HCT116 (cell line): ENCODE data around the gene WNK1. TPM values are rescaled to one million over a fixed set of nuclear protein-coding genes. Genes with fewer than 3 reads are reported as not detected.
A peak's percentile ranks its signal among the peaks of the same experiment; 100 is the strongest.

ENCODE experiments used
- ATAC-seq: fragments of 200-7000 bp; cut with Tn5 transposase; 2 replicates; pipeline ENCODE4 v1.9.1; 2020; ENCODE audit warnings: mild to moderate bottlenecking, moderate library complexity
- BruUV-seq: library from RNA; stranded (reverse); fragments of 400-500 nt; replicated peaks from 2 replicates; lab custom pipeline; 2021; lab: Mats Ljungman, UMichigan
- CTCF ChIA-PET: fragments of 300-600 bp; sonication (Branson Sonifier 250); formaldehyde crosslinking; loops from one replicate; lab custom pipeline; 2021; ENCODE audit warnings: antibody characterized with exemption; lab: Charles Lee
- POLR2A ChIA-PET: fragments of 300-600, 350-600 bp; sonication (Branson Sonifier 250); formaldehyde crosslinking; loops from one replicate; lab custom pipeline; 2021; ENCODE audit warnings: antibody characterized with exemption; lab: Charles Lee
- RAD21 ChIA-PET, 2 experiments: fragments of 300-600 bp; sonication (Branson Sonifier 250); formaldehyde crosslinking; loops; one replicate each; lab custom pipeline; 2023; ENCODE audit warnings: low total read pairs in 2 of 2; ENCODE audit not compliant: uncharacterized antibody in 2 of 2, unreplicated experiment in 2 of 2, low non-redundant PET in 1 of 2; lab: Charles Lee
- DNase-seq: peaks from one replicate; pipeline ENCODE4 v3.0.0-alpha.2; 2010; ENCODE audit warnings: low read depth, low spot score
- H2AFZ ChIP-seq: fragments of 200-600 bp; shearing (Covaris generic), sonication (generic); 2 replicates; pipeline ENCODE4 v1.6.1; 2017; ENCODE audit warnings: low read depth, mixed run types, mixed read lengths, antibody characterized with exemption, low read length; ENCODE audit not compliant: poor library complexity, severe bottlenecking
- H3K27ac ChIP-seq: 2 replicates; pipeline ENCODE4 v1.5.1; 2012; ENCODE audit warnings: low read depth, low read length
- H3K27me3 ChIP-seq: fragments of 200-600 bp; sonication (generic); 2 replicates; pipeline ENCODE4 v1.6.1; 2016; ENCODE audit warnings: mixed run types, low read length, mixed read lengths; ENCODE audit not compliant: insufficient read depth
- H3K36me3 ChIP-seq, 2 experiments: fragments of 200-500 bp in 1 of 2; fragments of 200-600 bp in 1 of 2; sonication (Bioruptor generic) in 1 of 2; sonication (generic) in 1 of 2; 2 replicates each; pipeline versions ENCODE4 v1.5.1 to v1.6.1; 2014 to 2016; ENCODE audit warnings: low read length in 2 of 2, inconsistent platforms in 1 of 2, mixed read lengths in 1 of 2, mixed run types in 1 of 2; ENCODE audit not compliant: insufficient read depth in 2 of 2, control insufficient read depth in 1 of 2
- H3K4me1 ChIP-seq, 2 experiments: fragments of 200-600 bp in 1 of 2; sonication (generic) in 1 of 2; 2 replicates each; pipeline versions ENCODE4 v1.5.1 to v1.6.1; 2012 to 2017; ENCODE audit warnings: low read length in 2 of 2, inconsistent platforms in 1 of 2, mild to moderate bottlenecking in 1 of 2, mixed read lengths in 1 of 2, mixed run types in 1 of 2, moderate library complexity in 1 of 2; ENCODE audit not compliant: insufficient read depth in 2 of 2, control insufficient read depth in 1 of 2
- H3K4me2 ChIP-seq: fragments of 200-600 bp; sonication (generic); 2 replicates; pipeline ENCODE4 v1.6.1; 2017; ENCODE audit warnings: mixed run types, low read length, mixed read lengths
- H3K4me3 ChIP-seq, 2 experiments: fragments of 200-600 bp in 1 of 2; sonication (generic) in 1 of 2; replicated peaks in 1 of 2; 2 replicates each; pipeline ENCODE4 v1.5.1; 2011 to 2016; ENCODE audit warnings: low read length in 2 of 2, control low read depth in 1 of 2, low read depth in 1 of 2, mild to moderate bottlenecking in 1 of 2, mixed read lengths in 1 of 2, mixed run types in 1 of 2
- H3K79me2 ChIP-seq: fragments of 200-600 bp; sonication (generic); 2 replicates; pipeline ENCODE4 v1.6.1; 2017; ENCODE audit warnings: mild to moderate bottlenecking, mixed run types, low read length, moderate library complexity, mixed read lengths; ENCODE audit not compliant: insufficient read depth
- H3K9ac ChIP-seq: fragments of 200-600 bp; sonication (generic); 2 replicates; pipeline ENCODE4 v1.6.1; 2016; ENCODE audit warnings: low read length, mixed read lengths
- H3K9me2 ChIP-seq: fragments of 200-600 bp; sonication (generic), shearing (Covaris generic); 2 replicates; pipeline ENCODE4 v1.6.1; 2017; ENCODE audit warnings: mixed run types, mild to moderate bottlenecking, moderate library complexity; ENCODE audit not compliant: insufficient read depth
- H3K9me3 ChIP-seq, 2 experiments: fragments of 200-500 bp in 1 of 2; fragments of 200-600 bp in 1 of 2; sonication (Bioruptor generic) in 1 of 2; sonication (generic) in 1 of 2; 2 replicates each; pipeline ENCODE4 v1.6.1; 2014 to 2017; ENCODE audit warnings: low read length in 2 of 2, mixed read lengths in 2 of 2, inconsistent platforms in 1 of 2, low read depth in 1 of 2, mild to moderate bottlenecking in 1 of 2, mixed run types in 1 of 2, moderate library complexity in 1 of 2; ENCODE audit not compliant: control insufficient read depth in 1 of 2, insufficient read depth in 1 of 2
- H4K20me1 ChIP-seq: fragments of 200-600 bp; sonication (generic), shearing (Covaris generic); 2 replicates; pipeline ENCODE4 v1.6.1; 2017; ENCODE audit warnings: mixed run types, mild to moderate bottlenecking, moderate library complexity; ENCODE audit not compliant: insufficient read depth
- CBX3 ChIP-seq: IDR thresholded peaks from 2 replicates; pipeline ENCODE4 v1.6.1; 2012; ENCODE audit warnings: low read depth
- ELF1 ChIP-seq: IDR thresholded peaks from 2 replicates; pipeline ENCODE4 v1.6.1; 2012; ENCODE audit warnings: low read depth, borderline replicate concordance
- JUND ChIP-seq: IDR thresholded peaks from 2 replicates; pipeline ENCODE4 v1.6.1; 2012
- POLR2A ChIP-seq: IDR thresholded peaks from 2 replicates; pipeline ENCODE4 v1.7.0; 2011; ENCODE audit warnings: borderline replicate concordance; ENCODE audit not compliant: insufficient read depth, insufficient read length; ENCODE audit errors: extremely low read depth
- POLR2AphosphoS5 ChIP-seq: IDR thresholded peaks from 2 replicates; pipeline ENCODE4 v1.6.1; 2011; ENCODE audit warnings: mild to moderate bottlenecking, low read depth, low read length, moderate library complexity
- RAD21 ChIP-seq: IDR thresholded peaks from 2 replicates; pipeline ENCODE4 v1.6.1; 2012; ENCODE audit warnings: low read depth, mild to moderate bottlenecking
- SIN3A ChIP-seq: IDR thresholded peaks from 2 replicates; pipeline ENCODE4 v1.6.1; 2012; ENCODE audit warnings: low read depth
- SP1 ChIP-seq: IDR thresholded peaks from 2 replicates; pipeline ENCODE4 v1.6.1; 2012; ENCODE audit warnings: low read depth
- SRF ChIP-seq: IDR thresholded peaks from 2 replicates; pipeline ENCODE4 v1.6.1; 2012; ENCODE audit warnings: low read depth
- TCF7L2 ChIP-seq: IDR thresholded peaks from 2 replicates; pipeline ENCODE4 v1.7.0; 2011; ENCODE audit warnings: borderline replicate concordance, inconsistent platforms; ENCODE audit not compliant: insufficient read depth, insufficient read length; ENCODE audit errors: extremely low read depth
- YY1 ChIP-seq: IDR thresholded peaks from 2 replicates; pipeline ENCODE4 v1.6.1; 2011; ENCODE audit warnings: low read length, low read depth, moderate library complexity, mild to moderate bottlenecking; ENCODE audit not compliant: insufficient replicate concordance; ENCODE audit errors: extremely low read depth
- ZNF274 ChIP-seq: fragments of 200-500 bp; sonication (Bioruptor generic); IDR thresholded peaks from 2 replicates; pipeline ENCODE4 v1.6.1; 2014; ENCODE audit warnings: mild to moderate bottlenecking, low read depth, low read length, inconsistent platforms
- intact Hi-C: fragments of 100-400 bp; cut with micrococcal nuclease; formaldehyde crosslinking; loops from 2 replicates; pipeline ENCODE4 v1.10.0; 2022
- total RNA-seq: library from RNA; stranded (reverse); gene quantifications from one replicate; pipeline ENCODE4 v1.2.1, GENCODE V29; 2021; ENCODE audit not compliant: unreplicated experiment
- TF ChIP-seq, protein P1 (sequence below): IDR thresholded peaks from 2 replicates; pipeline ENCODE4 v1.6.1; 2012; ENCODE audit warnings: low read depth
- TF ChIP-seq, protein P2 (sequence below), 3 experiments: fragments of 200-600 bp in 1 of 3; sonication (generic) in 1 of 3; IDR thresholded peaks in 2 of 3; conservative IDR thresholded peaks in 1 of 3; 2 replicates each; pipeline ENCODE4 v1.5.1; 2012 to 2017; ENCODE audit warnings: low read depth in 2 of 3, low read length in 2 of 3, antibody characterized with exemption in 1 of 3, borderline replicate concordance in 1 of 3, control low read depth in 1 of 3, mild to moderate bottlenecking in 1 of 3, mixed read lengths in 1 of 3, mixed run types in 1 of 3, moderate library complexity in 1 of 3; ENCODE audit not compliant: insufficient read depth in 1 of 3

WNK1 gene
- total RNA-seq, 1 experiment from 2014 or later: 81.0 TPM

DNA sequence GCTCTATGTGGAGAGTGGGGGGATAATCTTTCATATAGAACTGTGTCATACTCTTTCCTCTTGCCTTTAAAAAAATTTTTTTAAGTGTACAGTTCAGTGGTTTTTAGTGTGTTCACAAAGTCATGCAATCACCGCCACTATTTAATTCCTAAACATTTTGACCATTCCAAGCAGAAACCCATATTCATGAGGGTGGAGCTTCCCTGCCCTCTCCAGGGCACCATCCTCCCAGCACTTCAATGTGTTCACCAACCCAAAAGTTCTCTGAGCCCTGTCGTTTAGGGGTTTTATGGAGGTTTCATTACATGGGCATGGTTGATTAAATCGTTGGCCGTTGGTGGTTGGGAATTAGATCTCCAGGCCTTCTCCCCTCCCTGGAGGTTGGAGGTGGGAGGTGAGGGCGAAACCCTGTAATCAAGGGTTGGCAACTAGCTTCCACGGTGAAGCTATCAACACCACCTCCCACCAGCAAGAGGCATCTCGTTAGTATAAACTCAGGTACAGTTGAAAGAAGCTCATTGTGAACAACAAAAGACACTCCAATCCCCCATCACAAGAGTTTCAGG is 42.8 kb upstream of the WNK1 start:
- H2AFZ ChIP-seq: no peak overlapping the region
- intact Hi-C loops: no loop called here
- no peaks in the 10 kb centered on the region for H3K27me3 ChIP-seq
- POLR2A ChIA-PET: no interaction called here
- no peak for ATAC-seq
- H3K79me2 ChIP-seq: no peaks in the 10 kb centered on the region
- H3K4me2 ChIP-seq: no peak overlapping the region
- peaks cover 0 to 5% of the 10 kb centered on the region in 2 experiments; a peak in 1 of 4 replicates for H3K4me1 ChIP-seq
- no peaks in the 10 kb centered on the region for H3K36me3 ChIP-seq
- H3K9me2 ChIP-seq: no peaks in the 10 kb centered on the region
- no peak overlapping the region for H3K27ac ChIP-seq
- no peak overlapping the region for H3K9ac ChIP-seq
- BruUV-seq: no TSS peak
- no peak overlapping the region for H3K4me3 ChIP-seq
- RAD21 ChIA-PET: no interaction called here
- CTCF ChIA-PET: interaction anchor here (1.2 kb wide), 1 partner anchor 43 kb away, joined by 4 read pairs; the partner anchor contains the start of gene WNK1
- DNase-seq: no peak
- no peaks in the 10 kb centered on the region for H3K9me3 ChIP-seq
- TF ChIP-seq ELF1 (no peak), ZNF274 (no peak), POLR2AphosphoS5 (no peak), SIN3A (no peak), CBX3 (no peak), TCF7L2 (no peak), RAD21 (no peak), YY1 (no peak), SRF (no peak), POLR2A (no peak)
- H4K20me1 ChIP-seq: no peaks in the 10 kb centered on the region

DNA sequence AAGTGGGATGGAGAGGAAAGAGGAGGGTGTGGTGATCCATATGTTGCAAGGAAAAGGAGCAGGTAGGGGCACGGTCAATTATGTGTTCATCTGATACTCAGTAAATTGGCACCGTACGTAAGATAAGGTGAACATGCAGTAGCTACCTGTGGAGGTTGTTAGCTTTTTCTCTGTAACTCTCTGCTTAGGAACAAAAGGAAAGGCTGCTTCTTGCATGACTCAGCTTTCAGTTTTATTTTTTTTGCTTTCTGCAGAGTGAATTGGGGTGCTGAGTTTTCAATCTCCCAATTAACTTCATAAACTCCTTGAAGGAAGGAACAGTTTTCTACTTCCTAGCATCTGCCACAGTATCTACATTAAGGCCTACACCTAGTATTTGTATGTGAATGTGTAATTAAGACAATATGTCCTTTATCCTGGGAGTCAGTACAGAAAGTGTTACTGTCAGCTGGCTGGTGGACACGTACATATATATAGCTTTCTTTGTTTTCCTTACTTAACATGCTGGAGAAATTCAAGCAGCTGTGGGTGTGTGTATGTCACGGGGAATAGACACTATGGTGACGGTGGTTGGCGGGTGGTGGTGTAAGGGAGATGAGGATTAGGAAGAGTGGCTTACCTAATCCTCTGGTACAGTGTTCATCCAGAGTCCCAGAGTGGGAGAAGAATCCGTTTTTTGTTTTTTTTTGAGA is 40.1 kb upstream of the WNK1 start:
- Histone ChIP-seq H3K4me1 (peaks cover 0 to 5% of the 10 kb centered on the region in 2 experiments; a peak in 1 of 4 replicates), H3K4me3 (no peak overlapping the region), H3K36me3 (no peaks in the 10 kb centered on the region), H3K9ac (no peak overlapping the region), H3K79me2 (no peaks in the 10 kb centered on the region), H3K4me2 (no peak overlapping the region), H3K9me2 (no peaks in the 10 kb centered on the region), H2AFZ (peak overlapping the region; percentile 17), H4K20me1 (no peaks in the 10 kb centered on the region), H3K9me3 (no peaks in the 10 kb centered on the region), H3K27me3 (no peaks in the 10 kb centered on the region), H3K27ac (no peak overlapping the region)
- RAD21 ChIA-PET: no interaction called here
- CTCF ChIA-PET: no interaction called here
- POLR2A ChIA-PET: no interaction called here
- intact Hi-C loops: no loop called here
- BruUV-seq: no TSS peak
- no peak for ATAC-seq
- DNase-seq: no peak
- no peak for TF ChIP-seq SIN3A
- no peak for TF ChIP-seq JUND
- TF ChIP-seq, protein P1, sequence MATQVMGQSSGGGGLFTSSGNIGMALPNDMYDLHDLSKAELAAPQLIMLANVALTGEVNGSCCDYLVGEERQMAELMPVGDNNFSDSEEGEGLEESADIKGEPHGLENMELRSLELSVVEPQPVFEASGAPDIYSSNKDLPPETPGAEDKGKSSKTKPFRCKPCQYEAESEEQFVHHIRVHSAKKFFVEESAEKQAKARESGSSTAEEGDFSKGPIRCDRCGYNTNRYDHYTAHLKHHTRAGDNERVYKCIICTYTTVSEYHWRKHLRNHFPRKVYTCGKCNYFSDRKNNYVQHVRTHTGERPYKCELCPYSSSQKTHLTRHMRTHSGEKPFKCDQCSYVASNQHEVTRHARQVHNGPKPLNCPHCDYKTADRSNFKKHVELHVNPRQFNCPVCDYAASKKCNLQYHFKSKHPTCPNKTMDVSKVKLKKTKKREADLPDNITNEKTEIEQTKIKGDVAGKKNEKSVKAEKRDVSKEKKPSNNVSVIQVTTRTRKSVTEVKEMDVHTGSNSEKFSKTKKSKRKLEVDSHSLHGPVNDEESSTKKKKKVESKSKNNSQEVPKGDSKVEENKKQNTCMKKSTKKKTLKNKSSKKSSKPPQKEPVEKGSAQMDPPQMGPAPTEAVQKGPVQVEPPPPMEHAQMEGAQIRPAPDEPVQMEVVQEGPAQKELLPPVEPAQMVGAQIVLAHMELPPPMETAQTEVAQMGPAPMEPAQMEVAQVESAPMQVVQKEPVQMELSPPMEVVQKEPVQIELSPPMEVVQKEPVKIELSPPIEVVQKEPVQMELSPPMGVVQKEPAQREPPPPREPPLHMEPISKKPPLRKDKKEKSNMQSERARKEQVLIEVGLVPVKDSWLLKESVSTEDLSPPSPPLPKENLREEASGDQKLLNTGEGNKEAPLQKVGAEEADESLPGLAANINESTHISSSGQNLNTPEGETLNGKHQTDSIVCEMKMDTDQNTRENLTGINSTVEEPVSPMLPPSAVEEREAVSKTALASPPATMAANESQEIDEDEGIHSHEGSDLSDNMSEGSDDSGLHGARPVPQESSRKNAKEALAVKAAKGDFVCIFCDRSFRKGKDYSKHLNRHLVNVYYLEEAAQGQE: no peak
- TF ChIP-seq, protein P2, sequence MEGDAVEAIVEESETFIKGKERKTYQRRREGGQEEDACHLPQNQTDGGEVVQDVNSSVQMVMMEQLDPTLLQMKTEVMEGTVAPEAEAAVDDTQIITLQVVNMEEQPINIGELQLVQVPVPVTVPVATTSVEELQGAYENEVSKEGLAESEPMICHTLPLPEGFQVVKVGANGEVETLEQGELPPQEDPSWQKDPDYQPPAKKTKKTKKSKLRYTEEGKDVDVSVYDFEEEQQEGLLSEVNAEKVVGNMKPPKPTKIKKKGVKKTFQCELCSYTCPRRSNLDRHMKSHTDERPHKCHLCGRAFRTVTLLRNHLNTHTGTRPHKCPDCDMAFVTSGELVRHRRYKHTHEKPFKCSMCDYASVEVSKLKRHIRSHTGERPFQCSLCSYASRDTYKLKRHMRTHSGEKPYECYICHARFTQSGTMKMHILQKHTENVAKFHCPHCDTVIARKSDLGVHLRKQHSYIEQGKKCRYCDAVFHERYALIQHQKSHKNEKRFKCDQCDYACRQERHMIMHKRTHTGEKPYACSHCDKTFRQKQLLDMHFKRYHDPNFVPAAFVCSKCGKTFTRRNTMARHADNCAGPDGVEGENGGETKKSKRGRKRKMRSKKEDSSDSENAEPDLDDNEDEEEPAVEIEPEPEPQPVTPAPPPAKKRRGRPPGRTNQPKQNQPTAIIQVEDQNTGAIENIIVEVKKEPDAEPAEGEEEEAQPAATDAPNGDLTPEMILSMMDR (IDR thresholded peaks at IDR 0.05 in 2 of 3, conservative IDR thresholded peaks at IDR 0.05 in 1 of 3; ENCODE audit: borderline replicate concordance in 1 of 3, insufficient read depth in 1 of 3, low read depth in 2 of 3, low read length in 2 of 3): no peak
- no peak for TF ChIP-seq SP1
